Parathyroid adenoma (tissue), 2 donors: Measurements from ENCODE around the gene SNCB.
"Not testable (repeated sequence)": the region's sequence is repeated elsewhere in the genome, so short reads cannot be mapped to it uniquely, and the experiment has no call there.

ENCODE experiments used
- H2AFZ ChIP-seq: fragments of 300-600 bp; sonication (generic); one replicate; pipeline ENCODE4 v1.7.0; 2017; ENCODE audit warnings: antibody characterized with exemption, mild to moderate bottlenecking
- H3K27ac ChIP-seq: fragments of 300-600 bp; sonication (generic); one replicate; pipeline ENCODE4 v1.7.0; 2017
- H3K27me3 ChIP-seq: fragments of 300-600 bp; sonication (generic); one replicate; pipeline ENCODE4 v1.7.0; 2017; ENCODE audit warnings: low read length; ENCODE audit not compliant: control insufficient read depth, insufficient read depth
- H3K36me3 ChIP-seq: fragments of 300-600 bp; sonication (generic); one replicate; pipeline ENCODE4 v1.7.0; 2017; ENCODE audit warnings: low read length; ENCODE audit not compliant: control insufficient read depth, insufficient read depth
- H3K4me1 ChIP-seq: fragments of 300-600 bp; sonication (generic); one replicate; pipeline ENCODE4 v1.7.0; 2017; ENCODE audit warnings: control low read depth
- H3K4me2 ChIP-seq: fragments of 300-600 bp; sonication (generic); one replicate; pipeline ENCODE4 v1.7.0; 2017; ENCODE audit warnings: low read length
- H3K4me3 ChIP-seq: fragments of 300-600 bp; sonication (generic); one replicate; pipeline ENCODE4 v1.7.0; 2017; ENCODE audit warnings: low read depth, low read length
- H3K79me2 ChIP-seq: fragments of 300-600 bp; sonication (generic); one replicate; pipeline ENCODE4 v1.7.0; 2017; ENCODE audit warnings: control low read depth
- H3K9ac ChIP-seq: fragments of 300-600 bp; sonication (generic); one replicate; pipeline ENCODE4 v1.7.0; 2017; ENCODE audit warnings: mild to moderate bottlenecking
- H3K9me3 ChIP-seq: fragments of 300-600 bp; sonication (generic); one replicate; pipeline ENCODE4 v1.7.0; 2017; ENCODE audit warnings: low read length; ENCODE audit not compliant: control insufficient read depth
- TF ChIP-seq, protein P1 (sequence below): fragments of 300-600 bp; sonication (generic); IDR thresholded peaks from one replicate; pipeline ENCODE4 v1.7.0; 2017; ENCODE audit warnings: antibody characterized with exemption, mild to moderate bottlenecking
- donor health status: primary hyperparathyroidism.

Gene SNCB

DNA sequence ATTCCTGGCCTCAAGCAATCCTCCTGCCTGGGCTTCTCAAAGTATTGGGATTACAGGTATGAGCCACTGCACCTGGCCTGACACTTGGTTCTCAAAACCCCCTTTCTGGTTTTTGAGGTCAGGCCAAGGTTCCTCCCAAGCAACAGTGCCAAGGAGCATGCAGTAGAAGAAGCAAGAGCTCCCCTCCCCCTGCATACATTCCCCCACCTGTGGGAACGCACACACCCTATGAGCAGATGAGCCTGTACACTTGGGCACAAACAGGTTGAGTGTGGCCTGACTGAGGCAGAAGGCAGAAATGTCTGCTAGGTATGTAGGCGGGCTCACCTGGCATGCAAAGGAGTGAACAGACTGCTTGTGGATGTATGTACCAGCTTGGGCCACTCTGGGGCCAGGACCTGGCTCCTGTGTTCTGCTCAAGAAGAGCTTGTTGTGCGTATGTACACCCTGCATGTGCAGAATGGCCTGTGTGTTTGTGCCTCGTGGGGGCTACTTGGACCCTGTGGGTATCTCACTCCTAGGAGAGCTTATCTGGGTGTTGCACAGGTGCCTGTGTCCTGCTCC, 22.1 kb downstream of the SNCB start:
- Histone ChIP-seq H3K9me3 (no peaks in the 10 kb centered on the region), H3K36me3 (no peaks in the 10 kb centered on the region), H2AFZ (no peak overlapping the region), H3K4me2 (no peak overlapping the region), H3K4me3 (no peak overlapping the region), H3K27me3 (no peaks in the 10 kb centered on the region), H3K9ac (no peak overlapping the region), H3K4me1 (peaks cover under 1% of the 10 kb centered on the region), H3K27ac (no peak overlapping the region), H3K79me2 (no peaks in the 10 kb centered on the region)
- TF ChIP-seq, protein P1, sequence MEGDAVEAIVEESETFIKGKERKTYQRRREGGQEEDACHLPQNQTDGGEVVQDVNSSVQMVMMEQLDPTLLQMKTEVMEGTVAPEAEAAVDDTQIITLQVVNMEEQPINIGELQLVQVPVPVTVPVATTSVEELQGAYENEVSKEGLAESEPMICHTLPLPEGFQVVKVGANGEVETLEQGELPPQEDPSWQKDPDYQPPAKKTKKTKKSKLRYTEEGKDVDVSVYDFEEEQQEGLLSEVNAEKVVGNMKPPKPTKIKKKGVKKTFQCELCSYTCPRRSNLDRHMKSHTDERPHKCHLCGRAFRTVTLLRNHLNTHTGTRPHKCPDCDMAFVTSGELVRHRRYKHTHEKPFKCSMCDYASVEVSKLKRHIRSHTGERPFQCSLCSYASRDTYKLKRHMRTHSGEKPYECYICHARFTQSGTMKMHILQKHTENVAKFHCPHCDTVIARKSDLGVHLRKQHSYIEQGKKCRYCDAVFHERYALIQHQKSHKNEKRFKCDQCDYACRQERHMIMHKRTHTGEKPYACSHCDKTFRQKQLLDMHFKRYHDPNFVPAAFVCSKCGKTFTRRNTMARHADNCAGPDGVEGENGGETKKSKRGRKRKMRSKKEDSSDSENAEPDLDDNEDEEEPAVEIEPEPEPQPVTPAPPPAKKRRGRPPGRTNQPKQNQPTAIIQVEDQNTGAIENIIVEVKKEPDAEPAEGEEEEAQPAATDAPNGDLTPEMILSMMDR = no peak

- Histone ChIP-seq H2AFZ (no peak overlapping the region), H3K9me3 (no peaks in the 10 kb centered on the region), H3K4me1 (no peaks in the 10 kb centered on the region), H3K4me2 (no peak overlapping the region), H3K4me3 (no peak overlapping the region), H3K27me3 (no peaks in the 10 kb centered on the region), H3K79me2 (no peaks in the 10 kb centered on the region), H3K27ac (no peak overlapping the region), H3K9ac (no peak overlapping the region), H3K36me3 (no peaks in the 10 kb centered on the region)
- TF ChIP-seq, protein P1 = no peak
Observed at GRCh38 chr5:176606875-176607274, 23.5 kb downstream of the SNCB start.

DNA sequence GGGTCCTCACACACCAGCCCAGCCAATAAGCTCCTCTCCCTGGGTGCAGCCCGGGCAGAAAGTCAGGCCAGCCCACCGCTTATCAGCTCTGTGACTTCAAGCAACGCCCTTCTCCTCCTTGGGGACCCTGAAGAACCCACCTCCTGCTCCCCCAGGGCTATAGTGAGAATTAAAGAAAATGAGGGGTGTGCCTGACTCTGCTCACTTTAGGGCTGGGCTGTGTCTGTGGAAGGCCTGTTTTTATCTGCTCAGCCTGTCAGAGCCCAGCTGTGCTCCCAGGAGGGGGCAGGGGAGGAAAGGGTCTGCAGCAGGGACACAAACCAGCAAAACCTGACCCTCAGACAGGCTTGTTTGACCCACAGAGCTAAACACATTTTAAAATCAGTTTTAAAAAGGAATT, 24.3 kb downstream of the SNCB start:
- Histone ChIP-seq H3K4me1 (no peaks in the 10 kb centered on the region), H3K9me3 (no peaks in the 10 kb centered on the region), H3K27me3 (no peaks in the 10 kb centered on the region), H3K9ac (no peak overlapping the region), H3K4me3 (no peak overlapping the region), H3K27ac (no peak overlapping the region), H3K36me3 (no peaks in the 10 kb centered on the region), H3K4me2 (no peak overlapping the region), H3K79me2 (no peaks in the 10 kb centered on the region), H2AFZ (no peak overlapping the region)
- TF ChIP-seq, protein P1 = no peak

GRCh38 chr5:176603091-176603490, 27.2 kb downstream of the SNCB start:
- H3K4me3 ChIP-seq = no peak overlapping the region
- no peaks in the 10 kb centered on the region for H3K4me1 ChIP-seq
- no peak overlapping the region for H3K4me2 ChIP-seq
- no peak overlapping the region for H3K9ac ChIP-seq
- no peak overlapping the region for H3K27ac ChIP-seq
- no peaks in the 10 kb centered on the region for H3K79me2 ChIP-seq
- TF ChIP-seq, protein P1 = no peak
- H2AFZ ChIP-seq = no peak overlapping the region
- H3K9me3 ChIP-seq = no peaks in the 10 kb centered on the region
- no peaks in the 10 kb centered on the region for H3K27me3 ChIP-seq
- no peaks in the 10 kb centered on the region for H3K36me3 ChIP-seq

- H3K9me3 ChIP-seq = no peaks in the 10 kb centered on the region
- H3K4me3 ChIP-seq = no peak overlapping the region
- TF ChIP-seq, protein P1 = no peak
- no peak overlapping the region for H3K27ac ChIP-seq
- H3K27me3 ChIP-seq = no peaks in the 10 kb centered on the region
- H3K9ac ChIP-seq = no peak overlapping the region
- H3K4me1 ChIP-seq = no peaks in the 10 kb centered on the region
- H3K79me2 ChIP-seq = no peaks in the 10 kb centered on the region
- H3K36me3 ChIP-seq = no peaks in the 10 kb centered on the region
- H3K4me2 ChIP-seq = no peak overlapping the region
- no peak overlapping the region for H2AFZ ChIP-seq
Observed at GRCh38 chr5:176601901-176602482, 28.3 kb downstream of the SNCB start.

DNA sequence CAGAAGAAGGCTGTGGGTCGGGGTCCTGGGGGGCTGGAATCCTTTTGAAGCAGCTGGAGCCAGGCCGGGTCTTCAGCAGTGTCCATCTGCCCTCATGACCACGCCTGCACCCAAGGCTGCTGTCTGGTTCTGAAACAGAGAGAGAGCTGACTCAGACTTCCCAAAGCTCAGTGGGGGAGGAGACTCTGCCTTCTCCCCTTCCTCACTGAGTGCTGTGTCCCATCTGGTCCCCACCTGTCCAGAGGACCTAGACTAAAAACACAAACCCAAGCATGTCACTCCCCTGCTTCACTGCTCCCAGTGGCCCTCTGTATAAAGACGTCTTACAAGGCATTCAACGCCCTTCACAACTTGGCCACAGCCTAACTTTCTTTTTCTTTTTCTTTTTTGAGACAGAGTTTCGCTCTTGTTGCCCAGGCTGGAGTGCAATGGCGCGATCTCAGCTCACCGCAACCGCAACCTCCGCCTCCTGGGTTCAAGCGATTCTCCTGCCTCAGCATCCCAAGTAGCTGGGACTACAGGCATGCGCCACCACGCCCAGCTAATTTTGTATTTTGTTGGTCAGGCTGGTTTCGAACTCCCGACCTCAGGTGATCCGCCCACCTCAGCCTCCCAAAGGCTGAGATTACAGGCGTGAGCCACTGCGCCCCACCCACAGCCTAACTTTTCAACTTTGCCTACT, 30.4 kb downstream of the SNCB start:
- H3K36me3 ChIP-seq, H3K27ac ChIP-seq, H3K79me2 ChIP-seq, H3K27me3 ChIP-seq, H3K4me1 ChIP-seq, H3K4me3 ChIP-seq, H3K9ac ChIP-seq, H3K9me3 ChIP-seq, H2AFZ ChIP-seq, H3K4me2 ChIP-seq: not testable (repeated sequence)
